HL-60 (cell line): ENCODE data around the gene PLA2G4C.
"Not testable (repeated sequence)": the region's sequence is repeated elsewhere in the genome, so short reads cannot be mapped to it uniquely, and the experiment has no call there.

Experiments
- DNase-seq, 2 experiments: peaks; one replicate each; pipeline ENCODE4 v3.0.0-alpha.2; 2010 to 2020; ENCODE audit warnings: low read depth in 1 of 2, low spot score in 1 of 2
- H3K27ac ChIP-seq: fragments of 250-450 bp; sonication (Bioruptor Pico); replicated peaks from 2 replicates; pipeline ENCODE4 v1.5.1; 2020; ENCODE audit warnings: mild to moderate bottlenecking, moderate library complexity
- H3K27me3 ChIP-seq: fragments of 250-450 bp; sonication (Bioruptor Pico); 2 replicates; pipeline ENCODE4 v1.5.1; 2021; ENCODE audit warnings: mild to moderate bottlenecking, moderate library complexity; ENCODE audit not compliant: insufficient read depth, poor library complexity, severe bottlenecking
- H3K4me3 ChIP-seq: replicated peaks from 2 replicates; pipeline ENCODE4 v1.5.1; 2011; ENCODE audit warnings: mild to moderate bottlenecking, control low read depth, low read length; ENCODE audit not compliant: insufficient read depth
- GABPA ChIP-seq: IDR thresholded peaks from 2 replicates; pipeline ENCODE4 v1.6.1; 2012; ENCODE audit warnings: low read depth
- POLR2AphosphoS5 ChIP-seq: IDR thresholded peaks from 2 replicates; pipeline ENCODE4 v1.6.1; 2012; ENCODE audit warnings: low read depth
- SPI1 ChIP-seq: IDR thresholded peaks from 2 replicates; pipeline ENCODE4 v1.6.1; 2012; ENCODE audit warnings: low read depth, mild to moderate bottlenecking, borderline replicate concordance
- TF ChIP-seq, protein P1 (sequence below): IDR thresholded peaks from 2 replicates; pipeline ENCODE4 v1.6.1; 2012; ENCODE audit warnings: low read depth; ENCODE audit not compliant: insufficient replicate concordance
- TF ChIP-seq, protein P2 (sequence below): IDR thresholded peaks from one replicate; pipeline ENCODE4 v1.5.1; 2011; ENCODE audit warnings: low read length, control low read depth, inconsistent platforms; ENCODE audit not compliant: insufficient read depth

The PLA2G4C gene

DNA sequence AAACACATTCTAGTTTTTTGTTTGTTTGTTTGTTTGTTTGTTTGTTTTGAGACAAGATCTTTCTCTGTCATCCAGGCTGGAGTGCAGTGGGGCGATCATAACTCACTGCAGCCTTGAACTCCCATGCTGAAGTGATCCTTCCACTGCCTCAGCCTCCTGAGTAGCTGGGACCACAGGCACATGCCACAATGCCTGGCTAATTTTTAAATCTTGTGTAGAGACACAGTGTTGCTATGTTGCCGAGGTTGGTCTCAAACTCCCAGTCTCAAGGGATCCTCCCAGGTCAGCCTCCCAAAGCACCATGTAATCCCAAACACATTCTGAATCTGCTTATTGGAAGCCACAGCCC is 15.8 kb downstream of the PLA2G4C start:
- no peaks in the 10 kb centered on the region for H3K27me3 ChIP-seq
- no peak for DNase-seq
- no peak overlapping the region for H3K4me3 ChIP-seq
- TF ChIP-seq GABPA: no peak
- TF ChIP-seq, protein P1, sequence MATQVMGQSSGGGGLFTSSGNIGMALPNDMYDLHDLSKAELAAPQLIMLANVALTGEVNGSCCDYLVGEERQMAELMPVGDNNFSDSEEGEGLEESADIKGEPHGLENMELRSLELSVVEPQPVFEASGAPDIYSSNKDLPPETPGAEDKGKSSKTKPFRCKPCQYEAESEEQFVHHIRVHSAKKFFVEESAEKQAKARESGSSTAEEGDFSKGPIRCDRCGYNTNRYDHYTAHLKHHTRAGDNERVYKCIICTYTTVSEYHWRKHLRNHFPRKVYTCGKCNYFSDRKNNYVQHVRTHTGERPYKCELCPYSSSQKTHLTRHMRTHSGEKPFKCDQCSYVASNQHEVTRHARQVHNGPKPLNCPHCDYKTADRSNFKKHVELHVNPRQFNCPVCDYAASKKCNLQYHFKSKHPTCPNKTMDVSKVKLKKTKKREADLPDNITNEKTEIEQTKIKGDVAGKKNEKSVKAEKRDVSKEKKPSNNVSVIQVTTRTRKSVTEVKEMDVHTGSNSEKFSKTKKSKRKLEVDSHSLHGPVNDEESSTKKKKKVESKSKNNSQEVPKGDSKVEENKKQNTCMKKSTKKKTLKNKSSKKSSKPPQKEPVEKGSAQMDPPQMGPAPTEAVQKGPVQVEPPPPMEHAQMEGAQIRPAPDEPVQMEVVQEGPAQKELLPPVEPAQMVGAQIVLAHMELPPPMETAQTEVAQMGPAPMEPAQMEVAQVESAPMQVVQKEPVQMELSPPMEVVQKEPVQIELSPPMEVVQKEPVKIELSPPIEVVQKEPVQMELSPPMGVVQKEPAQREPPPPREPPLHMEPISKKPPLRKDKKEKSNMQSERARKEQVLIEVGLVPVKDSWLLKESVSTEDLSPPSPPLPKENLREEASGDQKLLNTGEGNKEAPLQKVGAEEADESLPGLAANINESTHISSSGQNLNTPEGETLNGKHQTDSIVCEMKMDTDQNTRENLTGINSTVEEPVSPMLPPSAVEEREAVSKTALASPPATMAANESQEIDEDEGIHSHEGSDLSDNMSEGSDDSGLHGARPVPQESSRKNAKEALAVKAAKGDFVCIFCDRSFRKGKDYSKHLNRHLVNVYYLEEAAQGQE: no peak
- no peak for TF ChIP-seq SPI1
- no peak for TF ChIP-seq POLR2AphosphoS5
- TF ChIP-seq, protein P2, sequence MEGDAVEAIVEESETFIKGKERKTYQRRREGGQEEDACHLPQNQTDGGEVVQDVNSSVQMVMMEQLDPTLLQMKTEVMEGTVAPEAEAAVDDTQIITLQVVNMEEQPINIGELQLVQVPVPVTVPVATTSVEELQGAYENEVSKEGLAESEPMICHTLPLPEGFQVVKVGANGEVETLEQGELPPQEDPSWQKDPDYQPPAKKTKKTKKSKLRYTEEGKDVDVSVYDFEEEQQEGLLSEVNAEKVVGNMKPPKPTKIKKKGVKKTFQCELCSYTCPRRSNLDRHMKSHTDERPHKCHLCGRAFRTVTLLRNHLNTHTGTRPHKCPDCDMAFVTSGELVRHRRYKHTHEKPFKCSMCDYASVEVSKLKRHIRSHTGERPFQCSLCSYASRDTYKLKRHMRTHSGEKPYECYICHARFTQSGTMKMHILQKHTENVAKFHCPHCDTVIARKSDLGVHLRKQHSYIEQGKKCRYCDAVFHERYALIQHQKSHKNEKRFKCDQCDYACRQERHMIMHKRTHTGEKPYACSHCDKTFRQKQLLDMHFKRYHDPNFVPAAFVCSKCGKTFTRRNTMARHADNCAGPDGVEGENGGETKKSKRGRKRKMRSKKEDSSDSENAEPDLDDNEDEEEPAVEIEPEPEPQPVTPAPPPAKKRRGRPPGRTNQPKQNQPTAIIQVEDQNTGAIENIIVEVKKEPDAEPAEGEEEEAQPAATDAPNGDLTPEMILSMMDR: no peak
- no peak overlapping the region for H3K27ac ChIP-seq

DNA sequence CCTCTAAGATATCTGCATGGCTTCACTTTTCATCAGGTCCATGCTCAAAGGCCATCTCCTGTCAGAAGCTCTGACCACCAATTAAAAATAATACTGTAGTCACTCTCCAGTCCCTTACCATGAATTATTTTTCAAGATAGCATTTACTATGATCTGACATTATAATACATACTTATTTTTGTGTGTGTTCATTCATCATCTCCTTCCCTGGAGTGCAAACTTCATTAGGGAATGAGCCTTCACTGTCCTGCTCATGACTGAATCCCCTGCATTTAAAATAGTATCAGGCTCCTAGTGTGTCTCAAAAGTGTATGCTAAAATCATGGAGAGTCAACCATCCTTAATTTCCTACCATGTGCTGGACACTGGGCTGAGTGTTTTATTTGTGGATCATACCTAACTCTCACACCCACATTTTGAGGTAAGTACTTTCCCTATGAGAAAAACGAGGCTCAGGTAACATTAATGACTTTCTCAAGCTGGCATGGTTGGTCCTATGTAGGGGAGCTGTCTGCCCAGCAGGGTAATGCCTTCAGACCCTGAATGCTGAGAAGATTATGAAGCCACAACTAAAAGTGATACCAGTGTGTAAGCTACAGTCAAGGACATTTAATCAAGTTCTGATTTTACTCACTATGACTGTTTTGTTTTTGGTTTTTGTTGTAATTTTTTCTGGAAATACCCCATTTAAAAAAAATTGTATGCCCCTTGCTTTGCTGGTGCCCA is 16.3 kb downstream of the PLA2G4C start:
- no peak overlapping the region for H3K27ac ChIP-seq
- H3K27me3 ChIP-seq: no peaks in the 10 kb centered on the region
- TF ChIP-seq, protein P2: no peak
- TF ChIP-seq POLR2AphosphoS5: no peak
- no peak for TF ChIP-seq SPI1
- H3K4me3 ChIP-seq: no peak overlapping the region
- no peak for DNase-seq

DNA sequence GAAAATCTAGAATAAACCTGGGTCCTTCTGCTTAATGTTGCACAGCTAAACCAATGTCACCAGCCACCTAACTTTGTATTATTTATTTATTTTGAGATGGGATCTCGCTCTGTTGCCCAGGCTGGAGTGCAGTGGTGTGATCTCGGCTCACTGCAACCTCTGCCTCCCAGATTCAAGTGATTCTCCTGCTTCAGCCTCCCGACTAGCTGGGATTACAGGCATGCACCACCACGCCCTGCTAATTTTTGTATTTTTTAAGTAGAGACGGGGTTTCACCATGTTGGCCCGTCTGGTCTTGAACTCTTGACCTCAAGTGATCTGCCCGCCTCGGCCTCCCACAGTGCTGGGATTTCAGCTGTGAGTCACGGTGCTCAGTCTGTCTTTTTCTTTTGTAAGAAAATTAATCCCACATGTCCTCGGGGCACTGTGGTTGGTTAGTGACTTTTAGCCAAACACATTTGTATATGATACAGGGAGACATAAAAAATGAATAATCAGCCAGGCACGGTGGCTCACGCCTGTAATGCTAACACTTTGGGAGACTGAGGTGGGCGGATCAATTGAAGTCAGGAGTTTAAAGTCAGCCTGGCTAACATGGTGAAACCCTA is 19.4 kb downstream of the PLA2G4C start:
- not testable (repeated sequence) for DNase-seq, H3K27me3 ChIP-seq, H3K4me3 ChIP-seq, H3K27ac ChIP-seq

DNA sequence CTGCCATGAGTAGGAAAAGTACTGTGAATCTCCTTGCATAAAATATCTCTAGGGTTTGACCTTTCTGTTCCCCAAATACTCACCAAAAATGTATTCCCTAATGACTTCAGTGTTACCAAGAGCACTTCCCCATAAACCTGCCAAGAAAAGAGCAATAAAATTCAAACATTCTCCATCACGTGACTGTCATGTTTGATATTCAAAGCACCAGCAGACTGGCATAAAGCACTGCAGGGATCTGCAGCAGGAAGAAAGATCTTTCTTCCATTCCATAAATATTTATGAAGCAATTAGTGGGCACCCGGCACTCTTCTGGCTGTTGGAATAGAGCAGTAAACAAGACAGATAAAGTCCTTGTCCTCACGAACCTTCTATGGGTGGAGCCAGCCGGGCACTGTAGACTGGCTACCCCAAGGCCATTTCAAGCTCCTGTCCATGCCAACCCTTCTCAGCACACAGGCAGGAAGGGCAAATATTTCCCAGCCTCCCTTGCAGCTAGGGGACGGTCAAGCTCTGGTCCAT is 20.3 kb downstream of the PLA2G4C start:
- H3K4me3 ChIP-seq: no peak overlapping the region
- TF ChIP-seq SPI1: no peak
- TF ChIP-seq GABPA: no peak
- TF ChIP-seq, protein P1: no peak
- TF ChIP-seq, protein P2: no peak
- TF ChIP-seq POLR2AphosphoS5: no peak
- H3K27ac ChIP-seq: no peak overlapping the region
- no peak for DNase-seq
- H3K27me3 ChIP-seq: no peaks in the 10 kb centered on the region

DNA sequence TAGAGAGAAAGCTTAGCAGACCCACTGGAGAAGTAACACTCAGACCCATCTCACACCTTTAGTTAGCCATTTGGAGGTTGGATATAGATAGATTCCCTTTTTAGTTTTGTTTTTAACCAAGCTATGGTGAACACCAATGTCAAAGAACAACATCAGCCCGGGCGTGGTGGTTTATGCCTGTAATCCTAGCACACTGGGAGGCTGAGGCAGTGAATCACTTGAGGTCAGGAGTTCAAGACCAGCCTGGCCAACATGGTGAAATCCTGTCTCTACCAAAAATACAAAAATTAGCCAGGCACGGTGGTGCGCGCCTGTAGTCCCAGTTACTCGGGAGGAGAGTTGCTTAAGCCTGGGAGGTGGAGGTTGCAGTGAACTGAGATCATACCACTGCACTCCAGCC is 21.6 kb downstream of the PLA2G4C start:
- not testable (repeated sequence) for H3K27me3 ChIP-seq, H3K4me3 ChIP-seq, H3K27ac ChIP-seq, DNase-seq
